Caco-2 (cell line): ENCODE data around the gene ZBED1. TPM values are rescaled to one million over a fixed set of nuclear protein-coding genes. Genes with fewer than 3 reads are reported as not detected.
"Not testable (repeated sequence)": the region's sequence is repeated elsewhere in the genome, so short reads cannot be mapped to it uniquely, and the experiment has no call there.

Experiments used
- BruUV-seq: library from RNA; stranded (reverse); fragments of 400-500 nt; replicated peaks from 2 replicates; lab custom pipeline; 2021; lab: Mats Ljungman, UMichigan
- CTCF ChIA-PET: fragments of 300-600 bp; sonication (Branson Sonifier 250); formaldehyde crosslinking; loops from one replicate; lab custom pipeline; 2022; ENCODE audit warnings: antibody characterized with exemption; lab: Charles Lee
- POLR2A ChIA-PET: fragments of 300-600 bp; sonication (Branson Sonifier 250); formaldehyde crosslinking; loops from one replicate; lab custom pipeline; 2022; ENCODE audit warnings: antibody characterized with exemption; lab: Charles Lee
- DNase-seq, 2 experiments: peaks; one replicate each; pipeline versions ENCODE4 v3.0.0 to v3.0.0-alpha.2; 2020 to 2022
- H3K27me3 ChIP-seq: replicated peaks from 2 replicates; pipeline ENCODE4 v1.6.0; 2011; ENCODE audit warnings: low read length; ENCODE audit not compliant: control insufficient read depth, insufficient read depth
- H3K36me3 ChIP-seq: 2 replicates; pipeline ENCODE4 v1.5.1; 2011; ENCODE audit warnings: low read length; ENCODE audit not compliant: control insufficient read depth, insufficient read depth
- H3K4me1 ChIP-seq: fragments of 250-450 bp; sonication (Bioruptor Pico); 2 replicates; pipeline ENCODE4 v1.5.1; 2020; ENCODE audit warnings: mild to moderate bottlenecking
- H3K4me3 ChIP-seq: 2 replicates; pipeline ENCODE4 v1.5.1; 2011; ENCODE audit warnings: low read depth, mild to moderate bottlenecking, control low read depth, low read length
- H3K9me3 ChIP-seq: fragments of 250-450 bp; sonication (Bioruptor Pico); 2 replicates; pipeline ENCODE4 v1.5.1; 2020; ENCODE audit warnings: mild to moderate bottlenecking, moderate library complexity
- H3K27ac Mint-ChIP-seq: one replicate; pipeline ENCODE4 v1.8.0; 2022; ENCODE audit warnings: mixed read lengths; ENCODE audit not compliant: unreplicated experiment
- H3K27me3 Mint-ChIP-seq: one replicate; pipeline ENCODE4 v1.8.0; 2022; ENCODE audit warnings: mixed read lengths; ENCODE audit not compliant: insufficient read depth, unreplicated experiment
- H3K36me3 Mint-ChIP-seq: one replicate; pipeline ENCODE4 v1.8.0; 2022; ENCODE audit warnings: mild to moderate bottlenecking, mixed read lengths; ENCODE audit not compliant: insufficient read depth, unreplicated experiment
- H3K4me1 Mint-ChIP-seq: one replicate; pipeline ENCODE4 v1.8.0; 2022; ENCODE audit warnings: low read depth, mixed read lengths; ENCODE audit not compliant: unreplicated experiment
- H3K4me3 Mint-ChIP-seq: one replicate; pipeline ENCODE4 v1.8.0; 2022; ENCODE audit warnings: mild to moderate bottlenecking, moderate library complexity, mixed read lengths; ENCODE audit not compliant: unreplicated experiment
- H3K9me3 Mint-ChIP-seq: one replicate; pipeline ENCODE4 v1.8.0; 2022; ENCODE audit warnings: mixed read lengths; ENCODE audit not compliant: unreplicated experiment
- CTCF ChIP-seq, 2 experiments: fragments of 200-600 bp in 1 of 2; IDR thresholded peaks; 1 replicate in 1 of 2; 2 replicates in 1 of 2; pipeline versions ENCODE4 v1.5.1 to v1.8.0; 2011 to 2022; ENCODE audit warnings: antibody characterized with exemption in 1 of 2, control low read depth in 1 of 2, inconsistent platforms in 1 of 2, low read depth in 1 of 2, low read length in 1 of 2, mild to moderate bottlenecking in 1 of 2, moderate library complexity in 1 of 2; ENCODE audit not compliant: insufficient read depth in 1 of 2, severe bottlenecking in 1 of 2, unreplicated experiment in 1 of 2
- intact Hi-C: fragments of 100-400 bp; cut with micrococcal nuclease; formaldehyde crosslinking; loops from one replicate; pipeline ENCODE4 v1.10.0; 2022; ENCODE audit not compliant: unreplicated experiment
- total RNA-seq: library from RNA; stranded (reverse); gene quantifications from 2 replicates; pipeline ENCODE4 v1.2.3, GENCODE V29; 2022

The ZBED1 gene
- total RNA-seq, 1 experiment from 2014 or later: 68.8 TPM

GRCh38 chrX:2479982-2480381 lies 20.8 kb downstream of the ZBED1 start:
- POLR2A ChIA-PET, CTCF ChIA-PET, H3K4me3 Mint-ChIP-seq, H3K4me3 ChIP-seq, H3K36me3 ChIP-seq, H3K9me3 Mint-ChIP-seq, BruUV-seq, DNase-seq, H3K27me3 Mint-ChIP-seq, H3K9me3 ChIP-seq, intact Hi-C loops, H3K27ac Mint-ChIP-seq, H3K27me3 ChIP-seq: not testable (repeated sequence)
- Mint-ChIP-seq H3K4me1 (peaks cover 18% of the 10 kb centered on the region), H3K36me3 (peaks cover 33% of the 10 kb centered on the region)
- H3K4me1 ChIP-seq: peaks cover 29% of the 10 kb centered on the region

GRCh38 chrX:2479420-2479780 lies 21.4 kb downstream of the ZBED1 start:
- no peaks in the 10 kb centered on the region for H3K9me3 ChIP-seq
- peaks cover 18% of the 10 kb centered on the region for H3K4me1 Mint-ChIP-seq
- intact Hi-C loops: no loop called here
- no peaks in the 10 kb centered on the region for H3K9me3 Mint-ChIP-seq
- TF ChIP-seq CTCF (IDR thresholded peaks at IDR 0.05; ENCODE audit: insufficient read depth in 1 of 2, low read depth in 1 of 2, low read length in 1 of 2, severe bottlenecking in 1 of 2, unreplicated experiment in 1 of 2): no peak
- no TSS peak for BruUV-seq
- H3K4me3 ChIP-seq: no peak overlapping the region
- H3K36me3 ChIP-seq: peaks cover 3% of the 10 kb centered on the region; the same call in 1 of the 2 replicates
- no peaks in the 10 kb centered on the region for H3K27me3 Mint-ChIP-seq
- peaks cover 30% of the 10 kb centered on the region for H3K36me3 Mint-ChIP-seq
- H3K4me3 Mint-ChIP-seq: no peak overlapping the region
- H3K4me1 ChIP-seq: peaks cover 35% of the 10 kb centered on the region
- no peaks in the 10 kb centered on the region for H3K27me3 ChIP-seq
- DNase-seq: no peak
- ChIA-PET CTCF (no interaction called here), POLR2A (no interaction called here)
- H3K27ac Mint-ChIP-seq: no peak overlapping the region

- H3K4me1 Mint-ChIP-seq: peaks cover 21% of the 10 kb centered on the region
- Histone ChIP-seq H3K27me3 (no peaks in the 10 kb centered on the region), H3K4me3 (no peak overlapping the region), H3K4me1 (peaks cover 41% of the 10 kb centered on the region), H3K9me3 (no peaks in the 10 kb centered on the region), H3K36me3 (peaks cover 3% of the 10 kb centered on the region; the same call in 1 of the 2 replicates)
- DNase-seq: no peak
- intact Hi-C loops: no loop called here
- H3K9me3 Mint-ChIP-seq: no peaks in the 10 kb centered on the region
- no peak for TF ChIP-seq CTCF (IDR thresholded peaks at IDR 0.05; ENCODE audit: insufficient read depth in 1 of 2, low read depth in 1 of 2, low read length in 1 of 2, severe bottlenecking in 1 of 2, unreplicated experiment in 1 of 2)
- ChIA-PET POLR2A (no interaction called here), CTCF (no interaction called here)
- H3K27ac Mint-ChIP-seq: peak overlapping the region; percentile 73
- BruUV-seq: no TSS peak
- peaks cover 25% of the 10 kb centered on the region for H3K36me3 Mint-ChIP-seq
- H3K4me3 Mint-ChIP-seq: no peak overlapping the region
- H3K27me3 Mint-ChIP-seq: no peaks in the 10 kb centered on the region
Measured at GRCh38 chrX:2478546-2479419, 22.0 kb downstream of the ZBED1 start.

GRCh38 chrX:2477313-2477712 lies 23.5 kb downstream of the ZBED1 start:
- H3K27me3 Mint-ChIP-seq: not testable (repeated sequence)

More at GRCh38 chrX:2477313-2477712, 23.5 kb downstream of the ZBED1 start:
- H3K27ac Mint-ChIP-seq: peak overlapping the region; percentile 73
- intact Hi-C loops, H3K4me3 ChIP-seq, H3K36me3 ChIP-seq, CTCF ChIA-PET, BruUV-seq, H3K27me3 ChIP-seq, H3K9me3 Mint-ChIP-seq, POLR2A ChIA-PET, H3K9me3 ChIP-seq: not testable (repeated sequence)
- peaks cover 53% of the 10 kb centered on the region for H3K4me1 ChIP-seq
- H3K4me1 Mint-ChIP-seq: peaks cover 33% of the 10 kb centered on the region
- DNase-seq: peak in 1 of 2 experiments; percentile 68
- H3K36me3 Mint-ChIP-seq: peaks cover 30% of the 10 kb centered on the region
- H3K4me3 Mint-ChIP-seq: peak overlapping the region; percentile 32
